Hematopoietic multipotent progenitor cell treated with erythropoietin and hydrocortisone succinate and interleukin-3 and kit ligand, for 6 days (in vitro differentiated cells): ENCODE data around the gene MATN1.

Experiments used
- DNase-seq: peaks from one replicate; pipeline ENCODE4 v3.0.0-alpha.2; 2015

MATN1 gene

GRCh38 chr1:30757352-30758120 lies 34.2 kb upstream of the MATN1 start, which contains the start of gene LAPTM5:
TSS of gene LAPTM5 (minus strand) at chr1:30757774. CDS start at chr1:30757745, 29 bp downstream.
- peak; percentile 77 for DNase-seq

GRCh38 chr1:30756545-30757351 lies 33.4 kb upstream of the MATN1 start:
- peak; percentile 91 for DNase-seq

- no peak for DNase-seq
These were observed 32.8 kb upstream of the MATN1 start for GRCh38 chr1:30756206-30756544.

- DNase-seq: peak; percentile 6
These were observed 32.4 kb upstream of the MATN1 start for GRCh38 chr1:30755746-30756145.

- DNase-seq: no peak
These were observed 31.9 kb upstream of the MATN1 start for GRCh38 chr1:30755334-30755733.

- DNase-seq: peak; percentile 57
These were observed 31.3 kb upstream of the MATN1 start for GRCh38 chr1:30754684-30755171.

- DNase-seq: peak; percentile 58
These were observed 30.3 kb upstream of the MATN1 start for GRCh38 chr1:30753660-30754123.

- DNase-seq: no peak
These were observed 29.7 kb upstream of the MATN1 start for GRCh38 chr1:30753118-30753517.

GRCh38 chr1:30752651-30752908 lies 29.2 kb upstream of the MATN1 start:
- DNase-seq: no peak

GRCh38 chr1:30751830-30752650 lies 28.7 kb upstream of the MATN1 start:
- DNase-seq: peak; percentile 6

- no peak for DNase-seq
These were observed 27.4 kb upstream of the MATN1 start for GRCh38 chr1:30750731-30751291.

GRCh38 chr1:30749691-30750583 lies 26.6 kb upstream of the MATN1 start:
- DNase-seq: no peak

GRCh38 chr1:30748699-30749401 lies 25.5 kb upstream of the MATN1 start:
- DNase-seq: no peak

GRCh38 chr1:30748098-30748698 lies 24.8 kb upstream of the MATN1 start:
- peak; percentile 70 for DNase-seq

GRCh38 chr1:30747033-30748008 lies 23.9 kb upstream of the MATN1 start:
- no peak for DNase-seq

- DNase-seq: no peak
These were observed 23.0 kb upstream of the MATN1 start for GRCh38 chr1:30746212-30747032.

- DNase-seq: peak; percentile 39
These were observed 22.4 kb upstream of the MATN1 start for GRCh38 chr1:30745834-30746208.

GRCh38 chr1:30745156-30745833 lies 21.9 kb upstream of the MATN1 start:
- no peak for DNase-seq
